IMR-90 (cell line): ENCODE results near the gene CPED1. TPM values are rescaled to one million over a fixed set of nuclear protein-coding genes. Genes with fewer than 3 reads are reported as not detected.

Experiments
- ATAC-seq: fragments of 200-7000 bp; cut with Tn5 transposase; 2 replicates; pipeline ENCODE4 v1.9.1; 2020; ENCODE audit warnings: low read depth, mild to moderate bottlenecking, moderate library complexity
- BruUV-seq: library from RNA; stranded (reverse); fragments of 400-500 nt; replicated peaks from 2 replicates; lab custom pipeline; 2021; lab: Mats Ljungman, UMichigan
- CTCF ChIA-PET: fragments of 300-600 bp; formaldehyde crosslinking; extraction: SDS; loops from one replicate; lab custom pipeline; 2021; ENCODE audit warnings: antibody characterized with exemption; lab: Yijun Ruan, JAX
- POLR2A ChIA-PET: fragments of 300-600 bp; sonication (Branson Sonifier 250); formaldehyde crosslinking; loops from one replicate; lab custom pipeline; 2022; ENCODE audit warnings: antibody characterized with exemption; ENCODE audit not compliant: unreplicated experiment; lab: Charles Lee
- DNase-seq: peaks from one replicate; pipeline ENCODE4 v3.0.0; 2013
- H2AFZ ChIP-seq: replicated peaks from 2 replicates; pipeline ENCODE3; 2013; ENCODE audit warnings: low read length, mild to moderate bottlenecking; ENCODE audit not compliant: poor library complexity
- H2AK5ac ChIP-seq: 2 replicates; pipeline ENCODE4 v1.6.1; 2013; ENCODE audit warnings: low read depth, low read length, inconsistent platforms
- H2AK9ac ChIP-seq: replicated peaks from 2 replicates; pipeline ENCODE3; 2013; ENCODE audit warnings: mild to moderate bottlenecking, low read depth, low read length, moderate library complexity; ENCODE audit not compliant: poor library complexity
- H2BK120ac ChIP-seq: 2 replicates; pipeline ENCODE4 v1.6.1; 2013; ENCODE audit warnings: low read depth, low read length, inconsistent platforms
- H2BK15ac ChIP-seq: 3 replicates; pipeline ENCODE4 v1.6.1; 2013; ENCODE audit warnings: low read depth, low read length, inconsistent platforms
- H2BK20ac ChIP-seq: 2 replicates; pipeline ENCODE4 v1.6.1; 2013; ENCODE audit warnings: low read depth, mild to moderate bottlenecking, inconsistent platforms, low read length, moderate library complexity
- H2BK5ac ChIP-seq: 2 replicates; pipeline ENCODE4 v1.6.1; 2013; ENCODE audit warnings: mild to moderate bottlenecking, low read depth, low read length, inconsistent platforms; ENCODE audit not compliant: poor library complexity, severe bottlenecking
- H3K14ac ChIP-seq: replicated peaks from 2 replicates; pipeline ENCODE4 v1.6.1; 2013; ENCODE audit warnings: low read depth, low read length, inconsistent platforms
- H3K18ac ChIP-seq: 2 replicates; pipeline ENCODE4 v1.6.1; 2013; ENCODE audit warnings: low read depth, low read length, control low read depth
- H3K23ac ChIP-seq: 2 replicates; pipeline ENCODE4 v1.6.1; 2013; ENCODE audit warnings: low read depth, low read length, inconsistent platforms
- H3K27ac ChIP-seq: 2 replicates; pipeline ENCODE4 v1.5.1; 2013; ENCODE audit warnings: mild to moderate bottlenecking, control low read depth, low read length; ENCODE audit not compliant: insufficient read depth
- H3K27me3 ChIP-seq: 2 replicates; pipeline ENCODE4 v1.6.1; 2013; ENCODE audit warnings: low read length; ENCODE audit not compliant: control insufficient read depth, insufficient read depth
- H3K36me3 ChIP-seq: 2 replicates; pipeline ENCODE4 v1.6.1; 2013; ENCODE audit warnings: low read length, mixed read lengths; ENCODE audit not compliant: control insufficient read depth, insufficient read depth
- H3K4ac ChIP-seq: 2 replicates; pipeline ENCODE4 v1.6.1; 2013; ENCODE audit warnings: low read depth, low read length, inconsistent platforms
- H3K4me1 ChIP-seq: 2 replicates; pipeline ENCODE4 v1.6.1; 2013; ENCODE audit warnings: low read length, mixed read lengths; ENCODE audit not compliant: control insufficient read depth, insufficient read depth
- H3K4me2 ChIP-seq: 2 replicates; pipeline ENCODE4 v1.6.1; 2013; ENCODE audit warnings: low read depth, mild to moderate bottlenecking, control low read depth, low read length, moderate library complexity
- H3K4me3 ChIP-seq: 2 replicates; pipeline ENCODE4 v1.5.1; 2013; ENCODE audit warnings: low read depth, mild to moderate bottlenecking, control low read depth, low read length, moderate library complexity; ENCODE audit not compliant: insufficient read depth
- H3K56ac ChIP-seq: 2 replicates; pipeline ENCODE4 v1.6.1; 2013; ENCODE audit warnings: low read length, inconsistent platforms; ENCODE audit not compliant: insufficient read depth; ENCODE audit errors: extremely low read depth
- H3K79me1 ChIP-seq, 2 experiments: 2 replicates each; pipeline ENCODE4 v1.6.1; 2013; ENCODE audit warnings: low read length in 2 of 2, inconsistent platforms in 1 of 2, low read depth in 1 of 2
- H3K9ac ChIP-seq: 2 replicates; pipeline ENCODE4 v1.6.1; 2013; ENCODE audit warnings: low read depth, low read length, control low read depth
- H3K9me1 ChIP-seq: 2 replicates; pipeline ENCODE4 v1.6.1; 2013; ENCODE audit warnings: low read length, inconsistent platforms; ENCODE audit not compliant: insufficient read depth
- H3K9me3 ChIP-seq: 2 replicates; pipeline ENCODE4 v1.6.1; 2013; ENCODE audit warnings: low read length; ENCODE audit not compliant: control insufficient read depth, insufficient read depth
- H4K20me1 ChIP-seq: 2 replicates; pipeline ENCODE4 v1.6.1; 2013; ENCODE audit warnings: low read length, inconsistent platforms; ENCODE audit not compliant: insufficient read depth
- H4K5ac ChIP-seq: 2 replicates; pipeline ENCODE4 v1.6.1; 2013; ENCODE audit warnings: mild to moderate bottlenecking, low read depth, low read length, control low read depth
- H4K8ac ChIP-seq, 2 experiments: 2 replicates each; pipeline ENCODE4 v1.6.1; 2013; ENCODE audit warnings: low read depth in 2 of 2, low read length in 2 of 2, control low read depth in 1 of 2, inconsistent platforms in 1 of 2
- H4K91ac ChIP-seq: 2 replicates; pipeline ENCODE4 v1.6.1; 2013; ENCODE audit warnings: low read depth, low read length, inconsistent platforms; ENCODE audit not compliant: insufficient read depth
- BHLHE40 ChIP-seq: fragments of 150-350 bp; IDR thresholded peaks from 2 replicates; pipeline ENCODE4 v1.6.1; 2016; ENCODE audit warnings: mild to moderate bottlenecking, low read depth, low read length
- ELK1 ChIP-seq: fragments of 150-350 bp; IDR thresholded peaks from 2 replicates; pipeline ENCODE4 v1.6.1; 2016; ENCODE audit warnings: low read depth, mild to moderate bottlenecking, low read length, moderate library complexity, borderline replicate concordance
- MXI1 ChIP-seq: IDR thresholded peaks from 2 replicates; pipeline ENCODE4 v1.6.1; 2012; ENCODE audit warnings: low read depth, mild to moderate bottlenecking, low read length, moderate library complexity, borderline replicate concordance
- POLR2A ChIP-seq: IDR thresholded peaks from 2 replicates; pipeline ENCODE4 v1.6.1; 2012; ENCODE audit warnings: mild to moderate bottlenecking, low read depth, low read length
- RAD21 ChIP-seq: IDR thresholded peaks from 2 replicates; pipeline ENCODE4 v1.6.1; 2012; ENCODE audit warnings: low read length, improper control_type of control experiment
- WGBS, 2 experiments: methylation state at CpG; one replicate each; pipeline versions ENCODE4 v1.1.5 to v1.1.7; 2013; ENCODE audit warnings: missing lambda C conversion rate in 2 of 2; ENCODE audit not compliant: insufficient read length in 1 of 2; ENCODE audit errors: extremely low coverage in 2 of 2; 5-methylcytosine and 5-hydroxymethylcytosine counted together
- dilution Hi-C: fragments of 300-500 bp; cut with HindIII; formaldehyde crosslinking; loops from one replicate; pipeline ENCODE4 v1.14.3; 2018; ENCODE audit warnings: low sequenced_read_pairs; ENCODE audit not compliant: unreplicated experiment
- in situ Hi-C: fragments of 300-500 bp; cut with MboI; formaldehyde crosslinking; loops from 3 replicates; pipeline ENCODE4 v1.14.3; 2019; ENCODE audit warnings: low sequenced_read_pairs, inconsistent platforms, mixed read lengths
- intact Hi-C: fragments of 100-400 bp; cut with micrococcal nuclease; formaldehyde crosslinking; loops from 2 replicates; pipeline ENCODE4 v1.10.0; 2022
- polyA plus RNA-seq, 3 experiments: library from polyadenylated mRNA; depleted of rRNA; stranded (reverse); fragments of >200 nt; gene quantifications; 2 replicates each; pipeline ENCODE4 v1.2.3, GENCODE V29; 2012; ENCODE audit warnings: low replicate concordance in 1 of 3
- total RNA-seq: library from RNA; depleted of rRNA; stranded (reverse); fragments of >200 nt; gene quantifications from 2 replicates; pipeline ENCODE4 v1.2.3, GENCODE V29; 2012

CPED1 gene
- total and polyA plus RNA-seq, 2 of the 4 experiments (the other 2 are of a cell fraction), result 31.2 to 96.8 TPM

GRCh38 chr7:120994512-120995410 is 6.2 kb downstream of the CPED1 start:
- ChIA-PET POLR2A (no interaction called here), CTCF (interaction anchor here (0.5 kb wide), 1 partner anchor 40 kb away, joined by 5 read pairs; no protein-coding TSS in a partner anchor)
- H3K4ac ChIP-seq, result peak overlapping the region; percentile 31; the same call in 1 of the 2 replicates
- no peak overlapping the region for H3K27ac ChIP-seq
- 0 out of 2 replicates have a peak overlapping the region, but pooled peaks have one; percentile 29 for H2BK20ac ChIP-seq
- no peak overlapping the region for H4K8ac ChIP-seq
- no peak overlapping the region for H2BK120ac ChIP-seq
- in situ Hi-C loops, result loop anchor here (5.0 to 25.0 kb wide), 2 partner anchors 83 to 343 kb away; partner anchors contain the start of gene WNT16
- peak overlapping the region; percentile 38 for H2BK5ac ChIP-seq
- H3K9me1 ChIP-seq, result peaks cover 8% of the 10 kb centered on the region; the same call in 1 of the 2 replicates
- H3K9me3 ChIP-seq, result no peaks in the 10 kb centered on the region
- peak overlapping the region; percentile 39; the same call in 1 of the 2 replicates for H3K4me2 ChIP-seq
- no peak overlapping the region for H2AFZ ChIP-seq
- ATAC-seq (no peak), DNase-seq (no peak)
- H2AK9ac ChIP-seq, result no peak overlapping the region
- no peaks in the 10 kb centered on the region for H4K20me1 ChIP-seq
- H3K4me1 ChIP-seq, result peaks cover 7% of the 10 kb centered on the region
- H3K36me3 ChIP-seq, result no peaks in the 10 kb centered on the region; the same call in 1 of the 2 replicates
- H3K23ac ChIP-seq, result peak overlapping the region; percentile 39; the same call in 1 of the 2 replicates
- no peak overlapping the region; the same call in 1 of the 2 replicates for H4K91ac ChIP-seq
- H3K79me1 ChIP-seq, result peaks cover 8 to 44% of the 10 kb centered on the region in 2 experiments
- dilution Hi-C loops, result loop anchor here (25.0 kb wide), 1 partner anchor 93 kb away; no protein-coding TSS in a partner anchor
- intact Hi-C loops, result no loop called here
- peak overlapping the region; percentile 50; the same call in 1 of the 2 replicates for H3K18ac ChIP-seq
- H3K9ac ChIP-seq, result no peak overlapping the region
- peak overlapping the region; percentile 25; the same call in 1 of the 3 replicates for H2BK15ac ChIP-seq
- peak overlapping the region; percentile 13; the same call in 1 of the 2 replicates for H3K14ac ChIP-seq
- no peak overlapping the region for H3K4me3 ChIP-seq
- 100% methylated on average over 1 of the region's 5 CpGs; no CpG with 5 or more reads in 1 of the 2 experiments for WGBS, 2 experiments
- H3K56ac ChIP-seq, result no peak overlapping the region
- BruUV-seq, result no TSS peak
- TF ChIP-seq POLR2A, result no peak
- no peak for TF ChIP-seq MXI1
- no peak for TF ChIP-seq ELK1
- TF ChIP-seq BHLHE40, result no peak
- no peak for TF ChIP-seq RAD21
- H3K27me3 ChIP-seq, result no peaks in the 10 kb centered on the region
- no peak overlapping the region; the same call in 1 of the 2 replicates for H4K5ac ChIP-seq
- H2AK5ac ChIP-seq, result peak overlapping the region; percentile 65; the same call in 1 of the 2 replicates
